ENCODE results near the gene ZNF331. TPM values are rescaled to one million over a fixed set of nuclear protein-coding genes. Genes with fewer than 3 reads are reported as not detected.

ZNF331 gene
- total RNA-seq, 4 donors from 2014 or later, result 28.4 to 65.4 (median 30.8) TPM

GRCh38 chr19:53594811-53595509 lies 57.0 kb downstream of the ZNF331 start:
- no peak for TF ChIP-seq CTCF (IDR thresholded peaks at IDR 0.05; ENCODE audit: low read depth)

- TF ChIP-seq CTCF (IDR thresholded peaks at IDR 0.05; ENCODE audit: low read depth), result no peak
Measured at GRCh38 chr19:53595510-53595867, 57.5 kb downstream of the ZNF331 start.

- no peak for TF ChIP-seq CTCF (IDR thresholded peaks at IDR 0.05; ENCODE audit: low read depth)
Measured at GRCh38 chr19:53596056-53596455, 58.1 kb downstream of the ZNF331 start.

GRCh38 chr19:53597023-53597422 lies 59.1 kb downstream of the ZNF331 start:
- TF ChIP-seq CTCF (IDR thresholded peaks at IDR 0.05; ENCODE audit: low read depth), result no peak

- no peak for TF ChIP-seq CTCF (IDR thresholded peaks at IDR 0.05; ENCODE audit: low read depth)
Measured at GRCh38 chr19:53598361-53598760, 60.4 kb downstream of the ZNF331 start.

- TF ChIP-seq CTCF (IDR thresholded peaks at IDR 0.05; ENCODE audit: low read depth), result no peak
Measured at GRCh38 chr19:53600217-53600616, 62.3 kb downstream of the ZNF331 start.

- no peak for TF ChIP-seq CTCF (IDR thresholded peaks at IDR 0.05; ENCODE audit: low read depth)
Measured at GRCh38 chr19:53606031-53606430, 68.1 kb downstream of the ZNF331 start.
